DOHH2 (cell line): Measurements from ENCODE around the gene TMPRSS13.

ENCODE experiments used
- H3F3A ChIP-seq: fragments of 200-600 bp; sonication (generic), shearing (Covaris generic); 2 replicates; pipeline ENCODE4 v1.6.0; 2016; ENCODE audit warnings: antibody characterized with exemption, mild to moderate bottlenecking; ENCODE audit not compliant: control insufficient read depth, insufficient read depth
- H3K27ac ChIP-seq: fragments of 200-600 bp; sonication (generic); 2 replicates; pipeline ENCODE4 v1.5.1; 2014; ENCODE audit warnings: low read depth, mild to moderate bottlenecking, low read length, moderate library complexity
- H3K27me3 ChIP-seq: fragments of 200-600 bp; sonication (generic); 2 replicates; pipeline ENCODE4 v1.6.1; 2014; ENCODE audit warnings: mild to moderate bottlenecking, low read length, mixed read lengths; ENCODE audit not compliant: control insufficient read depth
- H3K36me3 ChIP-seq: fragments of 200-600 bp; sonication (generic); 2 replicates; pipeline ENCODE4 v1.6.1; 2014; ENCODE audit warnings: mild to moderate bottlenecking, low read length, moderate library complexity, mixed read lengths; ENCODE audit not compliant: control insufficient read depth
- H3K4me1 ChIP-seq: fragments of 200-600 bp; sonication (generic); 2 replicates; pipeline ENCODE4 v1.6.1; 2014; ENCODE audit warnings: mild to moderate bottlenecking, low read length, mixed read lengths; ENCODE audit not compliant: control insufficient read depth
- H3K4me2 ChIP-seq: fragments of 200-600 bp; sonication (generic); 2 replicates; pipeline ENCODE4 v1.6.0; 2014; ENCODE audit warnings: mild to moderate bottlenecking, low read length, moderate library complexity
- H3K4me3 ChIP-seq: fragments of 200-600 bp; sonication (generic); 2 replicates; pipeline ENCODE4 v1.5.1; 2014; ENCODE audit warnings: mild to moderate bottlenecking, low read length, mixed read lengths
- H3K79me2 ChIP-seq: fragments of 200-600 bp; sonication (generic); 2 replicates; pipeline ENCODE4 v1.6.1; 2014; ENCODE audit warnings: mild to moderate bottlenecking, low read length, mixed read lengths; ENCODE audit not compliant: control insufficient read depth
- H3K9me2 ChIP-seq: fragments of 200-600 bp; sonication (generic); replicated peaks from 2 replicates; pipeline ENCODE4 v1.6.1; 2014; ENCODE audit warnings: mild to moderate bottlenecking, low read length, mixed read lengths; ENCODE audit not compliant: control insufficient read depth
- H3K9me3 ChIP-seq: fragments of 200-600 bp; sonication (generic); 2 replicates; pipeline ENCODE4 v1.6.1; 2014; ENCODE audit warnings: antibody characterized with exemption, low read length, mixed read lengths; ENCODE audit not compliant: control insufficient read depth, insufficient read depth
- H4K20me1 ChIP-seq: fragments of 200-600 bp; sonication (generic); 2 replicates; pipeline ENCODE4 v1.6.0; 2014; ENCODE audit warnings: low read depth, mild to moderate bottlenecking, antibody characterized with exemption, low read length, moderate library complexity; ENCODE audit not compliant: control insufficient read depth, insufficient read depth
- CTCF ChIP-seq: fragments of 200-600 bp; sonication (generic); IDR thresholded peaks from one replicate; pipeline ENCODE4 v1.5.1; 2014; ENCODE audit warnings: antibody characterized with exemption, mild to moderate bottlenecking, low read depth, low read length; ENCODE audit not compliant: poor library complexity, severe bottlenecking
- EZH2phosphoT487 ChIP-seq: fragments of 200-600 bp; sonication (generic); IDR thresholded peaks from 2 replicates; pipeline ENCODE4 v1.6.1; 2017; ENCODE audit warnings: borderline replicate concordance, mild to moderate bottlenecking, antibody characterized with exemption, low read length, moderate library complexity, mixed read lengths

Gene TMPRSS13

GRCh38 chr11:117969160-117969991, 40.2 kb upstream of the TMPRSS13 start:
- no peak overlapping the region for H3K4me2 ChIP-seq
- no peaks in the 10 kb centered on the region for H4K20me1 ChIP-seq

GRCh38 chr11:117966908-117967307, 37.7 kb upstream of the TMPRSS13 start:
- no peak for TF ChIP-seq EZH2phosphoT487
- no peak for TF ChIP-seq CTCF
- no peaks in the 10 kb centered on the region for H3K79me2 ChIP-seq

More at GRCh38 chr11:117969160-117969991, 40.2 kb upstream of the TMPRSS13 start:
- no peaks in the 10 kb centered on the region for H3K9me3 ChIP-seq
- H3K36me3 ChIP-seq = no peaks in the 10 kb centered on the region
- no peaks in the 10 kb centered on the region for H3K9me2 ChIP-seq
- H3F3A ChIP-seq = no peaks in the 10 kb centered on the region
- no peak overlapping the region for H3K4me3 ChIP-seq
- peaks cover 22% of the 10 kb centered on the region for H3K4me1 ChIP-seq
- H3K27me3 ChIP-seq = no peaks in the 10 kb centered on the region
- H3K79me2 ChIP-seq = no peaks in the 10 kb centered on the region
- no peak overlapping the region for H3K27ac ChIP-seq
- no peak for TF ChIP-seq EZH2phosphoT487
- TF ChIP-seq CTCF = no peak

GRCh38 chr11:117962826-117963225, 33.6 kb upstream of the TMPRSS13 start:
- Histone ChIP-seq H3K27ac (no peak overlapping the region), H3K4me2 (no peak overlapping the region), H4K20me1 (no peaks in the 10 kb centered on the region), H3K36me3 (no peaks in the 10 kb centered on the region), H3K9me2 (no peaks in the 10 kb centered on the region), H3F3A (no peaks in the 10 kb centered on the region; the same call in 1 of the 2 replicates), H3K79me2 (no peaks in the 10 kb centered on the region), H3K9me3 (peaks cover 5% of the 10 kb centered on the region; the same call in 1 of the 2 replicates), H3K27me3 (no peaks in the 10 kb centered on the region), H3K4me3 (no peak overlapping the region), H3K4me1 (peaks cover 22% of the 10 kb centered on the region)
- no peak for TF ChIP-seq EZH2phosphoT487

More at GRCh38 chr11:117966908-117967307, 37.7 kb upstream of the TMPRSS13 start:
- Histone ChIP-seq H3K27ac (no peak overlapping the region), H3F3A (no peaks in the 10 kb centered on the region; the same call in 1 of the 2 replicates), H4K20me1 (no peaks in the 10 kb centered on the region), H3K36me3 (no peaks in the 10 kb centered on the region), H3K27me3 (no peaks in the 10 kb centered on the region), H3K4me2 (no peak overlapping the region), H3K9me3 (no peaks in the 10 kb centered on the region), H3K4me1 (peaks cover 12% of the 10 kb centered on the region), H3K4me3 (no peak overlapping the region), H3K9me2 (no peaks in the 10 kb centered on the region)

DNA sequence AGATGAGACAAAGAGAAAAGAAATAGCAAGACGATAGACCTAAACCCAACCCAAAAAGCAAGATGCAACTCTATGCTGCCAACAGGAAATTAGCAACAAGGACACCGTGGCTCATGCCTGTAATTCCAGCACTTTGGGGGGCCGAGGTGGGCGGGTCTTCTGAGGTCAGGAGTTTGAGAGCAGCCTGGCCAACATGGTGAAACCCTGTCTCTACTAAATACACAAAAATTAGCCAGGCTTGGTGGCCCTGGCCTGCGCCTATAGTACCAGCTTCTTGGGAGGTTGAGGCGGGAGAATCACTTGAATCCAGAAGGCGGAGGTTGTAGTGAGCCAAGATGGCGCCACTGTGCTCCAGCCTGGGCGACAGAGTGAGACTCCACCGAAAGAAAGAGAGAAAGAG, 32.7 kb upstream of the TMPRSS13 start:
- H3K27me3 ChIP-seq = no peaks in the 10 kb centered on the region
- no peak for TF ChIP-seq CTCF

More for the DNA sequence above, 32.7 kb upstream of the TMPRSS13 start:
- Histone ChIP-seq H3K9me3 (peaks cover 9% of the 10 kb centered on the region; the same call in 1 of the 2 replicates), H3K4me1 (peaks cover 22% of the 10 kb centered on the region), H3K36me3 (no peaks in the 10 kb centered on the region), H3K4me2 (no peak overlapping the region), H4K20me1 (no peaks in the 10 kb centered on the region), H3K79me2 (no peaks in the 10 kb centered on the region), H3K27ac (no peak overlapping the region), H3K9me2 (no peaks in the 10 kb centered on the region), H3K4me3 (no peak overlapping the region), H3F3A (no peaks in the 10 kb centered on the region; the same call in 1 of the 2 replicates)
